Esophagus muscularis mucosa (tissue), 4 donors: ENCODE data around the gene HACE1.

Experiments used
- CTCF ChIP-seq, 3 experiments: fragments of 200-600 bp in 2 of 3; fragments of 450-650 bp in 1 of 3; sonication (generic) in 2 of 3; IDR thresholded peaks; one replicate each; pipeline ENCODE4 v1.5.1; 2017 to 2019; ENCODE audit warnings: antibody characterized with exemption in 3 of 3, mild to moderate bottlenecking in 2 of 3, moderate library complexity in 1 of 3
- EP300 ChIP-seq: sonication (generic); formaldehyde crosslinking; IDR thresholded peaks from one replicate; pipeline ENCODE4 v1.6.1; 2017; ENCODE audit warnings: antibody characterized with exemption
- POLR2AphosphoS5 ChIP-seq, 2 donors: sonication (generic); formaldehyde crosslinking; IDR thresholded peaks; one replicate each; pipeline ENCODE4 v1.6.1; 2017; ENCODE audit warnings: antibody characterized with exemption in 2 of 2

GRCh38 chr6:104730450-104730849 is 129.3 kb downstream of the HACE1 start:
- TF ChIP-seq CTCF (IDR thresholded peaks at IDR 0.05) (no peak), POLR2AphosphoS5 (IDR thresholded peaks at IDR 0.05) (no peak), EP300 (no peak)
